IPS-NIHi11 (cell line): ENCODE measurements around the gene KCNH8.
"Not testable (repeated sequence)": the region's sequence is repeated elsewhere in the genome, so short reads cannot be mapped to it uniquely, and the experiment has no call there.

Source experiments
- DNase-seq: peaks from one replicate; pipeline ENCODE4 v3.0.0; 2012; ENCODE audit warnings: mixed read lengths, low spot score

The KCNH8 gene

DNA sequence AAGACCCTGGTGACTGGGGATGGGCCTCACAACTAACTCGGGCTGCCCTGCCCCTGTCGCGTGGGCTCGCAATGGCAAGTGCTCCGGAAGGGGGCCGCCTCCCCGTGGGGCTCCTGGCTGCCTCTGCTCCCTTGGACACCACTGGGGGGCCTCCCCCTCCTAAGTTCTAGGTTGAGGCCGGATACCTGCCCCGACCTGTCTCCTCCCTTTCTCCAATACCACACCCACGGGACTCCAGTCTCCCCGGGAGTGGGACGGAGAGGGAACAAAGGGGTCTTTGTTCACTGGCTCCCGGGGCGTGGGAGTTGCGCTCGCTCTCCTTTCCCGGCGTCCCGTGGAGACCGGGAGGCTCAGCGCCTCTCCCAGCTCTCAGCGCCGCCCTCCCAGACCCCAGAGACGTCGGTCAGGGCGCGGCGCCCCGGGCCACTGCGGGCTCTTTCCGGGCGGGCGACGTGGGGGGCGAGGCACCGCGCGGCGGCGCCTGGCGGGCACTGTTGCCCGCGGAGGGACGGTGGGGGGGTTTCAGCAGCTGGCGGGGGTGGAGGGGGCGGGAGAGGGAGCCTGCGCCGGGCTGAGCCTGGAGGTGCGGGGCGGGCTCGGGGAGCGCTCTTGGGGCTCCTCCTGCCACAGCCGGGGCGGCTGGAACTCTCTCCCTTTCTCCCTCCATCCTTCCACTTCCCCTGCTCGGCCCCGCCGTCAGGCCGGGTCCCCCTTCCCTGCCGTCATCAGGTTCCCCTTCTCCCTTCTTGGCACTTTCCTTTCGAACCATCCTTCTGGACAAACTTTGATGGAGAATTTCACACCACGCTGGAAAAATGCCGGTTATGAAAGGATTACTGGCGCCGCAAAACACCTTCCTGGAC, at the start of gene KCNH8:
TSS of gene KCNH8 (plus strand) at position 606 of the 863 bp plus-strand sequence. CDS start at position 816, 210 bp downstream.
- DNase-seq: peak; percentile 61

DNA sequence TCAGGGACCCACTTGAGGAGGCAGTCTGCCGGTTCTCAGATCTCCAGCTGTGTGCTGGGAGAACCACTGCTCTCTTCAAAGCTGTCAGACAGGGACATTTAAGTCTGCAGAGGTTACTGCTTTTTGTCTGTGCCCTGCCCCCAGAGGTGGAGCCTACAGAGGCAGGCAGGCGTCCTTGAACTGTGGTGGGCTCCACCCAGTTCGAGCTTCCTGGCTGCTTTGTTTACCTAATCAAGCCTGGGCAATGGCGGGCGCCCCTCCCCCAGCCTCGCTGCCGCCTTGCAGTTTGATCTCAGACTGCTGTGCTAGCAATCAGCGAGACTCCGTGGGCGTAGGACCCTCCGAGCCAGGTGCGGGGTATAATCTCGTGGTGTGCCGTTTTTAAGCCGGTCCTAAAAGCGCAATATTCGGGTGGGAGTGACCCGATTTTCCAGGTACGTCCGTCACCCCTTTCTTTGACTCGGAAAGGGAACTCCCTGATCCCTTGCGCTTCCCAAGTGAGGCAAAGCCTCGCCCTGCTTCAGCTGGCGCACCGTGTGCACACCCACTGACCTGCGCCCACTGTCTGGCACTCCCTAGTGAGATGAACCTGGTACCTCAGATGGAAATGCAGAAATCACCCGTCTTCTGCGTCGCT, 45.5 kb upstream of the KCNH8 start:
- DNase-seq: not testable (repeated sequence)

DNA sequence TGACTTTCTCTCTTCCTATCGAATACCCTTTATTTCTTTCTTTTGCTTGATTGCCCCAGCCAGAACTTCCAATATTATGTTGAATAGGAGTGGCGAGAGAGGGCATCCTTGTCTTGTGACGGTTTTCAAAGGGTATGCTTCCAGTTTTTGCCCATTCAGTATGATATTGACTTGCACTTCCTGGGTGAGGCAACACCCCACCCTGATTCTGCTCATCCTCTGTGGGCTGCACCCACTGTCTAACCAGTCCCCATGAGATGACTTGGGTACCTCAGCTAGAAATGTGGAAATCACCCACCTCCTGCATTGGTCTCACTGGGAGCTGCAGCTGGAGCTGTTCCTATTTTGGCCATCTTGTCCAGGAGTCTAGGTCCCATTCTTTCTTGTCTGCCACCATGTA, 44.8 kb upstream of the KCNH8 start:
- DNase-seq: no peak

DNA sequence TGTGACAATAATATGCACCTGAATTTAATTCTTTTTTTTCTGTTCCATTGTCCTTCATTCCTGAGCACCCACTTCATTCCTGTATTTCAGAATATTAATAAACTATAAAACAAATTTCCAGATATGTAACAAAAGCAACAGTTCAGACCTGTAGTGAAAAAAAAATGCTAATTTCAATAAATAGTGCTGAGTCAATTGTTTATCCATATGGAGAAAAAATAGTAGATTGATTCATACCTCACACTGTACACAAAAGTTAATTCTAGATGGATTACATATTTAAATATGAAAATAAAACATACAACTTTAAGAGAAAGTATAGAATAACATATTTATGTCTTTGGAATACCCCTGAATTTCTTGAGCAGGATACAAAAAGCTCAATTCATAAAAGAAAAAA, 43.9 kb upstream of the KCNH8 start:
- DNase-seq: no peak

DNA sequence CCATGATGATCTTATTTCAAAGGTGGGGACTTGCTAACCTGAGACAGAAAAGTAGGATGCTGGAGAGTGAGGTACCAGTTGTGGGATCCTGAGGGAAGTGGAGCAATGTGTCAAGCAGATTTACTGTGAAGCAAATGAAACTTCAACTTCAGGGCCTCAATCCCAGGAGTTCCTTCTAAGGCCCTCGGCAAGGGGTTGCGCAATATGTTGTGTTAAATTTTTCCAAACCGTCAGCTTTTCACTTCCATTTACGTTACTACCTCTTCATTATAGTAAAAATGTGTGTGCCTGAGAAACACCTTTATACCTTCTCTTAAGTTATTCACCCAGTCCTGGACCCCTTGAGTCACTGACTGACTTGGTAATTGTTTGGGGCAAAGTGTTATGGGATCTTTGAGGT, 42.5 kb upstream of the KCNH8 start:
- DNase-seq: no peak

DNA sequence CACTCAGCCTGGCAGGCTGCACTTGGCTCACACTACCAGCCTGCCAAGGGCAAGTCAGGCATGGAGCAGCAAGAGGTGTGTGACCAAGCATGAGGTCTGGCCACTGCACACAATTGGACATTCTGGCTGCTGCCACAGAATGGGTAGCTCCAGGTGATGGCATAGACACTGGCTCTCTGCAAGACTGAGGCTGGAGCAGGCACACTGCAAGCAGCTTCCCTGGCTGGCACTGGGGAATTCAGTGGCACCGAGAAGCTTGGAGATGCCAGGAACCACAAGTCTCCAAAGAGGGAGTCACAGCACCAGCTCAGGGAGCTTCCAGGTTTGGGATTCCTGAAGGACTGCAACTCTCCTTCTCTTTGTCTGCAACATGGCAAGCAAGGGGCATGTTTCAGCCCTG, 42.0 kb upstream of the KCNH8 start:
- no peak for DNase-seq

DNA sequence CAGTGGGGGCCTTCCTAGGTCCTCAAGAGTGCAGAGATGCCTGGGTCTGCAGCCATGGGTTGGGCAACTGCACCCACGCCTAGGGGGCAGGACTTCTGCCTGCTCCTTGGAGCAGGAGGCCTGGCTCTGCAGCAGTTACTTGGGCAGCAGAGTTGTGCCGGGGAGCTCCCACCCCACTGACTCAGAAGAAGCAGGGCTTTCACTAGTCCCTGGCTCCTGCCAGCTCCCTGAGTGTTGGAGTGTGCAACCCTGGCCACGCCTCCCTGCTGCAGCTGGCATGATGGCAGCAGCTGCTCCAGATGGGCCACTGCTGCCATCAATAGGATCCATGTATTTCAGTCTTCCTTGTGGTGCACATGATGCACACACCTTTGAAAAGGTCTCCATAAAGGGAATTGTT, 40.6 kb upstream of the KCNH8 start:
- DNase-seq: no peak

DNA sequence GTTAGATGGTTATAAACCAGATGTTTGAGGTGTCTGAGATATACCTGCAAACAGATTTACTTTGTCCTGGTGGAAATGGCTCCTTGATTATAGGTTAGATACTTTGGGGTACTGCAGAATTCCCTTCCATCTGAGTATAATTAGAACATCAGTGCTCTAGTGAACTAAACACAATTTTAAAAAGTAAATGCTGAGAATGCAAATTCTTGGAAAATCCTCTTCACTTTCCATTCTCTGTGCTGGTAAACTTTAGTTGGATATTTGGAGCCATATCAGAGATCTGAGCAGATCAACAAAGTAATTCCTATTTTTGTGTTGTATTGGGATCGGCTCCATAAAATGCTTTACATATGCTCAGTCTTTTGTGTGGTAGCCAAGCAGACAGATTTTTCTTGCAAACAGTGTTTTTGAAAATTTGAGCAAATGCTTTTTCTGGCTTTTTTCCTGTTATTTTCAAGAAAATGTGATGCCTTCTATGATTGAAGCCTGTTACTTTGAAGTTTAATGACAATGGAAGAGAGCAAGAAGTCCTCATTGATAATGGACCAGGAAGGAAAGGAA, 37.9 kb upstream of the KCNH8 start:
- no peak for DNase-seq

DNA sequence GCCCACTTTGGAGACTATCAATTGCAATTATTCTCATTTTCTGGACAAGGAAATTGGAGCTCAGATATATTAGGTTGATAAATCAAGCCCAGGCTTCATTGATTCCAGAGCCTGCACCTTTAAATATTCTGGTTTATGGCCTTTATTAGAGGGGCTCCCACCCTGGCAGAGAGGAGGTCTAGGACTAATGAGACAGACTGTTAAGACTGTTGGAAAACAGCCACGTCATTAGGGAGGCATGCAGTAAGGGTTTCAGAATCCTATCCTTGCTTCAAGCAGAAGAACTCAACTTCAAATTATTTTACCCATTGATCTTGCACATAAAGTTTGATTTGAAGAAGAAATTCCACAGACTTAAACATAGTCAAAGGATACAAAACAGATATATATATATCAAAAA, 33.8 kb upstream of the KCNH8 start:
- DNase-seq: no peak

DNA sequence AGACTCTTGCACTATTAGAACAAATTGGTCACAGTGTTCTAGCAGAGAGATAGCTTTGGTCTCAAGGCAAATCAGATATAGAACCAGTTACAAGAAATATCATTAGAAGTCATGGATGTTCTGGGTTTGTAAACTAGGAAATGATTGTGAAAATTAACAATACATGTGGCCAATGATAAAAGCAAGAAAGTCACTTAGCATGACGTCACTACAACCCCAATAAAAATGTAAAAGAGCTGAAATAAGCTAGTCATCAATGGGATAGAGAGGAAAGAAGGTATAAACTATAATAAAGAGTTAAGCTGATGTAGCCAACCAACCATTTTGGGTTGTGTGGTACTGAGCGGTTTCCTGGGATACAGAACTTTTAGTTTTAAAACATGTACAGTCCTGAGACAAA, 32.1 kb upstream of the KCNH8 start:
- DNase-seq: no peak

DNA sequence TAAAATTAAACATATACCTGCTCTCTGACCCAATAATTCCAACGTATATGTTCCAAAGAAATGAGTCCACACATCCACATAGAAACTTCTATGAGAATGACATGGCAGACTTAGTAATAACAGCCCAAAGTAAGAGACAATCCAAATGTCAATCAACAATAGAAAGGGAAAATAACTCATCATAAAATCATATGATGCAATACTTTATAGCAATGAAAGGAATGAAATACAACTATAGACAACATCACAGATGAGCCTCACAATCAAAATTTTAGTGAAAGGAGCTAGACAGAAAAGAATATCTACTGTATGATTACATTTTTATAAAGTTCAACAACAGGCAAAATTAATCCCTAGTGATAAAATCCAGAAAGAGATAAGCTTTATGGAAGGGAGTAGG, 23.6 kb upstream of the KCNH8 start:
- DNase-seq: no peak

DNA sequence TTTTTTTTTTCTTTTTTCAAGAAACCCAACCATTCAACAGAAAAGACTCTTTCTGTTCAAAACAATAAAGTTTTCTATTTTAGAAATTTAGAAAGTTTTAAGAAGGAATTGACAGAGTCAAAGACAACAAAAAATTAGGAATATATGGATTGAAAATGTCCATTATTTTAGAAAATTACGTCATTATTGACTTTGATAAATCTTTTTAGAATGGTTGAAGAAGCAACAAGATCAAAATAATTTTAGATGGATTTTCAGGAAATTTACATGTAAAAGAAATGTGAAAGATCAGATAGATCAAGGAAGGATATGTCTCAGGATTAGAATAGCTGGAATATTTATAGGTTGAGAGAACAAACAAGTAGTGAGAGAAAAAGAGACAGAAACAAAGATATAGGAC, 8.4 kb upstream of the KCNH8 start:
- no peak for DNase-seq

DNA sequence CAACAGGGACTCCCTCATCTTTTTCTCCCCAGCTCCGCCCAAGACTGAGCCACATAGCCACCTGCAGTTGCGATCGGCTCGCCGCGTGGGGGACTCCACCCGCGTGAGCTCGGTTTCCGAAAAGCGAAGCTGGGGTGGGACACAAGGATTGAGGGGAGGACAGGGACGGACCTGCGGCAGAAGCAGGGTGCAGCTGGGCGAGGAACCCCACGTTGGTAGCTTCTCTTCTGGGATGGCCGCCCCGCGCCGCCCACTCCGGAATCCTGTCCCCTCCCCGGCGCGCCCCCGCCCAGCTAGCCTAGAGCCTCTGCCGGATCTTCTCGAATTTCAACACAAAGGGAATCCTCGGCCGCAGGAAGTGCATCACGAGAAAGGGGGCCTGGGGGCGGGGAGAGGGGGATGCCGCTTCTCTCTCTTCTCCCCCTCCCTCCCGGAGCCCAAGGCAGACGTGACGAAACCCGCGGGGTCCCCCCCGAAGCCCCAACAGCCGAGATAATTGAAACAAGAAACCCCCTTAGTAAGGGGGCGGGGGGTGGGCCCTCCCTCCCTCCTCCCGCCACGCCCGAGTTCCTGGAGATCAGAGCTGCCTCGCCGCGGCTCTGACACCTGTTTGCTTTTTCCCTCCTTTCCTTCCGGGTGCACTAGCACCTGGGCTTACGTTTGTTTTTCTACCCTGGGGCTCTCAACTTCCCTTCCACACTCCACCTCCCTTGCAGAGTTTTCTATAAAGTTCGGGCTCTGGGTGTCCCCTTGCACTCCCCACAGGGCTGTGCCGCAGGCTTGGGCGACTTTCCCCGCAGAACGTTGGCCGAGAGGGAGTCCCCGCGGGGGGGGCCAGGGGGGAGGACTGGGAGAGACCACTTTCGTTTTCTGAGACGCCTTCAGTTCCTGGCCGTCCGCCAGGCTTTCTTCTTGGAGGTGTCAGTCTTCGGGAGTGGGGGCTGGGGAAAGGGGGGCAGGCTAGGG, 1.3 kb upstream of the KCNH8 start:
- peak; percentile 92 for DNase-seq

DNA sequence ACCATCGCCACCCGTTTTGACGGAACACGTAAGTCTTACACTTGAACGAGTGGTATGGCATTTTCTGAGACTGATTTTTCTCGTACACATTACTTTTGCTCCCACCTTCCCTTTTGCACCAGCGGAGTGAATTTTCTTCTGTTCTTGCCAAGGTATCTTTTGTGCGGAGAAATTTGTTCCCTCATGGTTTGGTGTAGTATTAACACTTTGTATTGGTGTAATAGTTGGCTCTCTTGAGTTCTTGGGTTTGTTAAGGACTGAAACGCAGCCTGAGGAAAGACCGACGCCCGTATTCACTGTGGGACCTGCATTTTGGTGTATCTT, 420 bp downstream of the KCNH8 start:
- no peak for DNase-seq

DNA sequence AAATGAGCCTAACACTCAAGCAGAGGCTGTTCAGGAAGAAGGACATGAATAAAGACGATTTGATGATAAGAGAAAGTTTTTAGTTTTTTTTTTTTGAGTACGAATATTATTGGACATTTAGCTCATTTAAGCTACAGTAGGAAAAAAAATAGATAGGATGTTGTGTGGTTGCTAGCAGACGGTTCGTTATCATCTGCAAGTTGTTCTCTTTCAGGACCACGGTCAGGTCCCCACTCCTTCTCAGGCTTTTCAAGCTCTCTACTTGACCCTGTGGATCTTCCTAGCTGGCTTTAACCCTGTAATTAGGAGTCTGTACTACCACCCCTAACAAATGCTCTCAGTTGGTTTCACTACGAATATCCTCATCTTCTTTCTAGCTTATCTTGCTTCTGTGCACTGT, 1.1 kb downstream of the KCNH8 start:
- peak; percentile 54 for DNase-seq

DNA sequence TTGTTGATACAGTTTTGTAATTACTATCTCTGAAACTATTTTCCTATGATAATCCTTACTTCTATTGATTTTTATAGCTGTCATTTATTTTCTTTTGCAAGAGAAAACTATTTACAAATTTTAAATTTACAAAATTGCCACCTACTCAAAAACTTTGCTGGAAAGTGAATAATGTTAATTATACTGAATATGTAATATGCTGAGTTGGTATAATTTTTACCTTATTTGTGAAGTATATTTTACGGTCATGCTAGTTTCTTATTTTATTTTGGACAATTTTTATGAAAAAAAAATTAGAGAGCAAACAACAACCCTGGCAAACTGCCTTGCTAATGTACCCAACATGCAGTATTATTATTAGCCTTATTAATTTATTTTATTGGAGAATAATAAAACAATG, 2.9 kb downstream of the KCNH8 start:
- DNase-seq: no peak

DNA sequence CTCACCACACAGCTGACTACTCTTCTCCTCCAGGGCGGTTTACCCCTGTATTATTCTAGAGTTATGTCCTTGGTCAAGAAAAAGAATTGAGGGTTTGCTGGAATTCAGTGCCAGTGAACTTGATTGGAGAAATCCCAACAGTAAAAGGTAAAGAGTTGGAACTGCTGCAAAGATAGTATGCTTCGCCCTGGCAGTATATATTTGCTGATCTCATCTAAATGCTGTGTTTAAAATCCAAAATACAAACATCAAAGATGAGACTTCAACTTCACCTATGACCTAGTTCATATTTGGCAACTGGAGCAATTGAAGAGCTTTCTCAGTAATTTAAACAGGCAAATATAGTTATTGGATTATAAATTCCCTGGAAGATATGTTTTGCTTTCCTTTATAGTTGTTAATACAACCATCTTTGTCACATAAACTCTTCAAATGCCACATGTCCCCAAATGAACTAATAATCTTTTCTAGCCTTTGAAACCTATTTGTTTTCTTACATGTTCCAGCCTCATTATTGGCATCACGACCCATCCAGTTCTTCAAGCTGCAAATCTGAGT, 6.5 kb downstream of the KCNH8 start:
- DNase-seq: no peak

DNA sequence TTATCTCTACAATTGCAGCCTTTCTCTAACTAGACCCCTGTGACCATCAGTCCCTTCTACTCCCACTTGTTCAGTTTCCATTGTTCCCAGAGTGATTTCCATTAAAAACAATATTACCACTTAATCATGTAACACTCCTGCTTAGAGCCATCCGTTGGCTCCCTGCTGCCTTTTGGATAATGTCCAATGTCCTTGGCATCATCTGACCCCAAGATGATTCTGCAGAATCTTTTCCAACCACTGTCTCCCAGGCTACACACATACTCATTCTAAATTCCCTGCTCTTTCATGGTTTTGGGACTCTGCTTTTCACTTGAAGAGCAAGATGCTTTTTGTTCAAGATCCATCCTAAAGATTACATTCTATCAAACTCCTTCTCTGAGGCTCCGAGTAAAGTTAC, 7.1 kb downstream of the KCNH8 start:
- no peak for DNase-seq

DNA sequence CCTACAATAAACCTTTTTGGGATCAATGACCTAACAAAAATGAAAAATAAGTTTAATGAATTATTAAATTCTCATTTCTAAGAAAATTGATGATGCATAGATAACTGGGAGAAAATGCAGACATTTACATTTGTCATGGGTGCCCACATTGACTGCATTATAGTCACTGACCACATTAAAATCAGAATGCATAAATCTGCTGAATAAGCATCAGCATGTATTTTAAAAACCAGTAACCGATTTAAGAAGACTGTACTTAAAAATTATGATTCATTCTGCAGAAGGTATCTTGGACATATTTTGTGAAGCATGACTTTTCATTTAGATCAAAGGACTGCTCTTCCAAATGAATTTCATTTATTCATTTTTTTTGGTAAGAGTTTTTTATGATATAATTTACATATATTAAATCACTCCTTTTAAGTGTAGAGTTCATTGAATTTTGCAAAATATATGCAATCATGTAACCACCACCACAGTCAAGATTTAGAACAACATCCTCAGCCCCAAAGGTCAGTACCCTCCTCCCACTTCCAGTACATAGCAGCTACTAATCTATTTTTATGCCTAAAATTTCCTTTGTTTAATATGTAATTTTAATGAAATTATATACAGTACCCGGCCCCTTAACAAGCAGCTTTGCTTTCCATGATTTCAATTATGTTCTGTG, 11.8 kb downstream of the KCNH8 start:
- DNase-seq: no peak

DNA sequence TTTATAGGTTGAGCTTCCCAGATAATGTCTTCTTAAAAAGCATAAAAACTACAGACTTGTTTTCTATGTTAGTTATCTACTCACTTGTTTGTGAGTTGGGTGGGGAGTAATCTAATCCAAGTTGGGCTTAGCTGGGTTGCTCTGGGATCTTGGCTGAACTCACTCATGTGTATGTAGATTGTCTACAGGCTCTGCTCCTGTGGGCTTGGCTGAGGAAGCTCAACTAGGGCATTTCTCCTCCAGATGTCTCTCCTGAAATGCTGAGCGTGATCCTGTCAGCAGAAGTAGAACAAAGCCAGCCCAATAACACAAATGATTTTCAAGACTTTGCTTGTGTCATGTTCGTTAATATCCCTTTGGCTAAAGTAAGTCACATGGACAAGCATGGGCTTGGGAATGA, 17.3 kb downstream of the KCNH8 start:
- peak; percentile 5 for DNase-seq

DNA sequence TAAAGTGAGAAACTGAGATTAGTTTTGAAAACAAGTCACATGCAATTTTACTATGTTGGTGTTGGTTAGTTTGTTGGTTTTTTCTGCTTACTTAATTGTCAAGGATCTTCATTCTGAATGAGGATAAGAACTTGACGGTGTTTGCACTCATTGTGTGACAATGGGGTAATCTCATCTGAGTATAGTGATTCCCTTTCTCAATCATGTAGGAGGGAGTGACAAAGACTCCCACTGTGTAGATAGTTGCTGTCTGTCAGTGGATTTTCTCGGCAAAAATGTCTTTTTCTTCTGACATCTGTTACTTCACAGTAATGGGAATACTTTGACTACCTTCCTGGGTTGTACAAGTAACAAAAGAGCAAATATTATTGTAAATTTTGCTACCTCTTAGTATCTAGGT, 23.5 kb downstream of the KCNH8 start:
- DNase-seq: no peak

DNA sequence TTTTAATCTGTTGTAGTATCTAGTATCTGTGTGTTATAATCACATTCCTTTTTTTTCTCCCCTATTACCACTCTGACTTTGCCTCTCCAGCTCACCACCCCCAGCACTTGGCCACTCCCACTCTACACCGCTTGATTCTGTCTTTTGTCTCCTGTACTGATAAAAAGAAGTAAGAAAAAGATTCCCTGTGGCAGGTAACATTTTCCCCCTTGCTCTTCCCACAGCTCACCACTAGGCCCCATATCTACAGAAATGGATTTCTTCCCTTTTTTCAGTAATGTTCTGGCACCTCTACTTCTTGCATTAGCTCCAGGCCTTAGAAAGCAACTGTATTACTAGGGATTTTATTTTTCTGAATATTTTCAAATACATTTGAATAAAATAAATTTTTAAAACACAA, 25.6 kb downstream of the KCNH8 start:
- DNase-seq: peak; percentile 30
